ENCODE measurements around the gene MEIS2. TPM values are rescaled to one million over a fixed set of nuclear protein-coding genes. Genes with fewer than 3 reads are reported as not detected.

Gene MEIS2
- total RNA-seq, 2 donors from 2014 or later: 7.1 to 9.7 TPM

DNA sequence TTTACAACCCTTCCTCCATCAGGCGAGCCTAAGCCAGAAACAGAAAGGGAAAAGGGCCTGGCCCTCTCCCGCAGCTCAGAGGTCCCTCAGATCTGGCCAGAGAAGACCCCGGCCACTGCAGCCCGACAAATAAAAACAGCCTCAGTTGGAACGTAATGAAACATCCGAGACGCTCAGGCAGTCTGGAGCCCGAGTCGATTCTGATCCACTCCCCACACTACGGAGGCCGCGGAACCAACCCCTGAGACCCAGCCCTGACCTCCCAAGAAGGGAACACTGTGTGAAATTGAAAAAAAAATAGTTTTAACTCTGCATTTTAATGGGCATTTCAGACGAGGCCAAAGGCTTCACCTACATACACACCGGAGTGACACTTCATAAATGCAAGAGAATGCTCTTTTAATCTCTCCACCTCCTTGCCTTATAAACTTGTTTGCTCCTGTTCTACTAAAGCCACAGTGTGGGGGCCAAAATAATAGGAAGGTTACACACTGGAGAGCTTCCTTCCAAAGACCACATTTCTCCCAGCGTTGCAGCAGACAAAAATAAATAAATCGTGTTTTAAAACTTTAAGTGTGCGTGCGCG lies 3.7 kb downstream of the MEIS2 start:
- H3K4me3 Mint-ChIP-seq: peak overlapping the region; percentile 72
- no peak overlapping the region for H3K27ac Mint-ChIP-seq
- H3K4me1 Mint-ChIP-seq: peaks cover 45% of the 10 kb centered on the region
- H3K36me3 Mint-ChIP-seq (ENCODE audit: low read depth): no peaks in the 10 kb centered on the region
- peaks cover 78% of the 10 kb centered on the region for H3K27me3 ChIP-seq (ENCODE audit: control insufficient read depth, insufficient read depth, low read length, poor library complexity, severe bottlenecking)
- H3K9me3 ChIP-seq (ENCODE audit: control insufficient read depth, low read length): no peaks in the 10 kb centered on the region
- H3K4me1 ChIP-seq (ENCODE audit: control insufficient read depth, insufficient read depth, low read length): peaks cover 4% of the 10 kb centered on the region
- 2 to 3% methylated on average over 9 to 19 of the region's 19 CpGs for WGBS, 2 experiments (ENCODE audit: insufficient coverage in 1 of 2, insufficient read length in 1 of 2)
- peaks cover 87% of the 10 kb centered on the region for H3K27me3 Mint-ChIP-seq (ENCODE audit: insufficient read depth)
- no peaks in the 10 kb centered on the region for H3K36me3 ChIP-seq (ENCODE audit: control insufficient read depth, insufficient read depth, low read length)
- no peak for DNase-seq
- H3K9me3 Mint-ChIP-seq: no peaks in the 10 kb centered on the region
- peak overlapping the region; percentile 95 for H3K4me3 ChIP-seq (ENCODE audit: low read length)
- H3K9ac ChIP-seq (ENCODE audit: extremely low read depth, low read length, poor library complexity, severe bottlenecking): no peak overlapping the region
- no peak overlapping the region for H3K27ac ChIP-seq (ENCODE audit: low read depth, low read length)
- TF ChIP-seq CTCF (conservative IDR thresholded peaks at IDR 0.05): no peak

DNA sequence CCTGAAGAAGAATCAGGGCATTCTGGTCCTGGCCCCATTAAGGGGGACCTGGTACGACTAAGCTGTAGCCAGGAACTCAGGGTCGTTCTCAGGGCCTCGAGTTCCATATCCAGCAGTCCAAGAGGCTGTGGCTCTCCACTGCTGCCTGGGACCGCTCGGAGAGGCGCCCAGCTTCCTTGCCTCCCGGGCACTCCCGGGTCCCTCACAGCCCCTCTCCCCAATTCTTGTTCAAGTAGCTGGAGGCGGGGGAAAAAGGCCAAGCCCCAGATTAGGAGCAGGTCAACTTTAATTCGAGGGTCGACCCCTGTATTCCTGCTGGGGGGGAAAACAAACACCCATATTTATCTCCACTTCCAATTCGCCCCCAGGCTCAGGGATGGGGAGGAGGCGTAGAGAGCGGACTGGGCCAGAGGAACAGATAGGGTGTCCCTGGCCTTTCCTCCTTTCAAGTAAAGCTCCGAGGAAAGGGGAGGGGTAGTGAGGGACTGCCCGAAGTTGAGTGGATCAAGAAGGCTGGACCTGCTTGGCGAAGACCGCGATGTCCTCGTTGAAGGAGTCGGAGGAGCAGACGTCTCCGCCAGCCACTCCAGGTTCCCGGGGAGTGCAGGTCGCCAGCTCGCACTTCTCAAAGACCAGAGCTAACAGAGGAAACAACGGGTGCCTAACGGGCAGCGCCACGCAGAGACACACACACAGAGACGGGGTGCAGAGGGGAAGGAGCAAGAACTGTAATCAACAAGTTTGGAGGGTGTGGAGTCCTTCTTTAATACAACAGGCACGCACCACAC lies 4.4 kb downstream of the MEIS2 start:
- peaks cover 48% of the 10 kb centered on the region for H3K4me1 Mint-ChIP-seq
- peak overlapping the region; percentile 72 for H3K4me3 Mint-ChIP-seq
- peak overlapping the region; percentile 95 for H3K4me3 ChIP-seq (ENCODE audit: low read length)
- H3K27me3 ChIP-seq (ENCODE audit: control insufficient read depth, insufficient read depth, low read length, poor library complexity, severe bottlenecking): peaks cover 85% of the 10 kb centered on the region
- no peaks in the 10 kb centered on the region for H3K36me3 Mint-ChIP-seq (ENCODE audit: low read depth)
- H3K4me1 ChIP-seq (ENCODE audit: control insufficient read depth, insufficient read depth, low read length): peaks cover 4% of the 10 kb centered on the region
- no peak overlapping the region for H3K27ac Mint-ChIP-seq
- H3K27me3 Mint-ChIP-seq (ENCODE audit: insufficient read depth): peaks cover 92% of the 10 kb centered on the region
- WGBS, 2 experiments (ENCODE audit: insufficient coverage in 1 of 2, insufficient read length in 1 of 2): 3% methylated on average over 22 to 31 of the region's 32 CpGs
- H3K9me3 ChIP-seq (ENCODE audit: control insufficient read depth, low read length): no peaks in the 10 kb centered on the region
- H3K9me3 Mint-ChIP-seq: no peaks in the 10 kb centered on the region
- no peak for TF ChIP-seq CTCF (conservative IDR thresholded peaks at IDR 0.05)
- H3K36me3 ChIP-seq (ENCODE audit: control insufficient read depth, insufficient read depth, low read length): no peaks in the 10 kb centered on the region
- H3K27ac ChIP-seq (ENCODE audit: low read depth, low read length): peak overlapping the region; percentile 38
- DNase-seq: peak; percentile 84
- peak overlapping the region; percentile 24 for H3K9ac ChIP-seq (ENCODE audit: extremely low read depth, low read length, poor library complexity, severe bottlenecking)

- Histone ChIP-seq H3K4me1 (ENCODE audit: control insufficient read depth, insufficient read depth, low read length) (peaks cover 4% of the 10 kb centered on the region), H3K4me3 (ENCODE audit: low read length) (peak overlapping the region; percentile 95), H3K9me3 (ENCODE audit: control insufficient read depth, low read length) (no peaks in the 10 kb centered on the region), H3K27ac (ENCODE audit: low read depth, low read length) (peak overlapping the region; percentile 38), H3K36me3 (ENCODE audit: control insufficient read depth, insufficient read depth, low read length) (no peaks in the 10 kb centered on the region), H3K9ac (ENCODE audit: extremely low read depth, low read length, poor library complexity, severe bottlenecking) (peak overlapping the region; percentile 24), H3K27me3 (ENCODE audit: control insufficient read depth, insufficient read depth, low read length, poor library complexity, severe bottlenecking) (peaks cover 88% of the 10 kb centered on the region)
- DNase-seq: peak; percentile 91
- H3K27me3 Mint-ChIP-seq (ENCODE audit: insufficient read depth): peaks cover 93% of the 10 kb centered on the region
- no peak for TF ChIP-seq CTCF (conservative IDR thresholded peaks at IDR 0.05)
- no peaks in the 10 kb centered on the region for H3K9me3 Mint-ChIP-seq
- peaks cover 52% of the 10 kb centered on the region for H3K4me1 Mint-ChIP-seq
- peak overlapping the region; percentile 72 for H3K4me3 Mint-ChIP-seq
- 2 to 3% methylated on average over 11 to 36 of the region's 36 CpGs for WGBS, 2 experiments (ENCODE audit: insufficient coverage in 1 of 2, insufficient read length in 1 of 2)
- H3K27ac Mint-ChIP-seq: no peak overlapping the region
- H3K36me3 Mint-ChIP-seq (ENCODE audit: low read depth): no peaks in the 10 kb centered on the region
These were observed 5.2 kb downstream of the MEIS2 start for GRCh38 chr15:37094915-37095711.
